Esophagus muscularis mucosa (tissue), 4 donors: Measurements from ENCODE around the gene CNGA2.

Experiments
- EP300 ChIP-seq: sonication (generic); formaldehyde crosslinking; IDR thresholded peaks from one replicate; pipeline ENCODE4 v1.6.1; 2017; ENCODE audit warnings: antibody characterized with exemption
- POLR2A ChIP-seq: fragments of 450-650 bp; IDR thresholded peaks from one replicate; pipeline ENCODE4 v1.6.1; 2017; ENCODE audit warnings: antibody characterized with exemption, moderate library complexity, mild to moderate bottlenecking, low read depth
- POLR2AphosphoS5 ChIP-seq, 2 donors: sonication (generic); formaldehyde crosslinking; IDR thresholded peaks; one replicate each; pipeline ENCODE4 v1.6.1; 2017; ENCODE audit warnings: antibody characterized with exemption in 2 of 2
- TF ChIP-seq, protein P1 (sequence below), 3 experiments: fragments of 200-600 bp in 2 of 3; fragments of 450-650 bp in 1 of 3; sonication (generic) in 2 of 3; IDR thresholded peaks; one replicate each; pipeline ENCODE4 v1.5.1; 2017 to 2019; ENCODE audit warnings: antibody characterized with exemption in 3 of 3, mild to moderate bottlenecking in 2 of 3, moderate library complexity in 1 of 3

DNA sequence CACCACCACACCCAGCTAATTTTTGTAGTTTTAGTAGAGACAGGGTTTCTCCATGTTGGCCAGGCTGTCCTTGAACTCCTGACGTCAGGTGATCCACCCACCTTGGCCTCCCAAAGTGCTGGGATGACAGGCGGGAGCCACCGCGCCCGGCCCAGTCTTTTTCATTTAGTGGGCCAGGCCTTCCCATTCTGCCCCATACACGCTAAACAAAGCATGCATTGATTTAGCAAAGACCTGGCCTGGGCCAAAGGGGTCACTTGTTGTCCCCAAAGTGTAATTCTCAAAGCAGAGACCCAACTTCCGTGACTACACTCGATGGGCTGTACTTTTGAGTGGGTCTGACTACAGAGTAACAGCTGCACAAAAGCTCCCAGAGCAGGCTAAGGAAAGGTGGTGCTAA, 29.2 kb downstream of the CNGA2 start:
- TF ChIP-seq, protein P1, sequence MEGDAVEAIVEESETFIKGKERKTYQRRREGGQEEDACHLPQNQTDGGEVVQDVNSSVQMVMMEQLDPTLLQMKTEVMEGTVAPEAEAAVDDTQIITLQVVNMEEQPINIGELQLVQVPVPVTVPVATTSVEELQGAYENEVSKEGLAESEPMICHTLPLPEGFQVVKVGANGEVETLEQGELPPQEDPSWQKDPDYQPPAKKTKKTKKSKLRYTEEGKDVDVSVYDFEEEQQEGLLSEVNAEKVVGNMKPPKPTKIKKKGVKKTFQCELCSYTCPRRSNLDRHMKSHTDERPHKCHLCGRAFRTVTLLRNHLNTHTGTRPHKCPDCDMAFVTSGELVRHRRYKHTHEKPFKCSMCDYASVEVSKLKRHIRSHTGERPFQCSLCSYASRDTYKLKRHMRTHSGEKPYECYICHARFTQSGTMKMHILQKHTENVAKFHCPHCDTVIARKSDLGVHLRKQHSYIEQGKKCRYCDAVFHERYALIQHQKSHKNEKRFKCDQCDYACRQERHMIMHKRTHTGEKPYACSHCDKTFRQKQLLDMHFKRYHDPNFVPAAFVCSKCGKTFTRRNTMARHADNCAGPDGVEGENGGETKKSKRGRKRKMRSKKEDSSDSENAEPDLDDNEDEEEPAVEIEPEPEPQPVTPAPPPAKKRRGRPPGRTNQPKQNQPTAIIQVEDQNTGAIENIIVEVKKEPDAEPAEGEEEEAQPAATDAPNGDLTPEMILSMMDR (IDR thresholded peaks at IDR 0.05) = no peak
- no peak for TF ChIP-seq POLR2A
- TF ChIP-seq POLR2AphosphoS5 (IDR thresholded peaks at IDR 0.05) = no peak
- no peak for TF ChIP-seq EP300
